GOT3 (cell line): Measurements from ENCODE around the gene HDLBP.

Experiments
- DNase-seq: peaks from one replicate; lab custom pipeline; 2025; ENCODE audit warnings: mixed read lengths; lab: John Stamatoyannopoulos, UW

Gene HDLBP

DNA sequence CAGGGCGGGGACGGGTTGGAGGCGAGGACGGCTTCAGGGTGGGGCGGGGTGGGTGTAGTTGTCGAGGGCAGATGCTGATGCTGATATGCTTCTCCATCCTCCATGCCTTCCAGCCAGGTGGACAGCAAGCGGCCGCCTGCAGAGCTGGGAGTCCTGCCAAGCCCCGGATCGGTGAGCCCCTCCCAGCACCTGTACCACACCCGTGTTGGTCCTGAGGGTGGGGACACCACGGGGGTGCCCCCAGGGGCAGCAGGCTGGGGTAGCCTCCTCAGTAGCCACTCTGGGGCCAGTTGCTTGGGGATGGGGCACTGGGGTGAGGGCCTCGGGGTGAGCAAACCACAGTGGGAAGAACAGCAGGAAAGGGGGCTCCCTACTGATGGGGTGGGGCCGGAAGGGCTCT lies 124.4 kb downstream of the HDLBP start:
- no peak for DNase-seq

- DNase-seq, result no peak
These were observed 125.0 kb downstream of the HDLBP start for GRCh38 chr2:241190291-241190981.

- no peak for DNase-seq
These were observed 125.6 kb downstream of the HDLBP start for GRCh38 chr2:241189856-241190201.

- DNase-seq, result no peak
These were observed 126.2 kb downstream of the HDLBP start for GRCh38 chr2:241189093-241189855.

- DNase-seq, result no peak
These were observed 126.9 kb downstream of the HDLBP start, which contains the start of gene ANO7 for GRCh38 chr2:241188361-241189092. Gene ANO7 (plus strand): TSS chr2:241188677. CDS start chr2:241190064, 1,387 bp downstream.

- DNase-seq, result no peak
These were observed 127.6 kb downstream of the HDLBP start for GRCh38 chr2:241187918-241188234.

- DNase-seq, result no peak
These were observed 128.2 kb downstream of the HDLBP start for GRCh38 chr2:241187101-241187917.

- no peak for DNase-seq
These were observed 129.5 kb downstream of the HDLBP start for GRCh38 chr2:241185961-241186360.

DNA sequence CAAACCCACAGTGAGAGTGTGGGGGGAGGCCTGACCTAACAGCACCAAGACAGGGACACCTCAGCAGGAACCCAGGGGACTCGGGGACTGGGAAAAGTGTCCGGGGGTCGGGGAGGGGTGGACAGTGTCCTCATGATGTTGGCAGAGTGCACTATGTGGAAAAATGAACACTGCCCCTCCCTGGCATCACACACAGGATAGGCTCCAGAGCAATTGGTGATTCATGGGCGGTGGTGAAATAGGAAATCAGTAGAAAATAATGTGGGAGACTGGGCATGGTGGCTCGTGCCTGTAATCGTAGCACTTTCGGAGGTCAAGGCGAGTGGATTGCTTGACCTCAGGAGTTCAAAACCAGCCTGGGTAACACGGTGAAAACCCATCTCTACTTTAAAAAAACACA lies 130.6 kb downstream of the HDLBP start:
- no peak for DNase-seq

DNA sequence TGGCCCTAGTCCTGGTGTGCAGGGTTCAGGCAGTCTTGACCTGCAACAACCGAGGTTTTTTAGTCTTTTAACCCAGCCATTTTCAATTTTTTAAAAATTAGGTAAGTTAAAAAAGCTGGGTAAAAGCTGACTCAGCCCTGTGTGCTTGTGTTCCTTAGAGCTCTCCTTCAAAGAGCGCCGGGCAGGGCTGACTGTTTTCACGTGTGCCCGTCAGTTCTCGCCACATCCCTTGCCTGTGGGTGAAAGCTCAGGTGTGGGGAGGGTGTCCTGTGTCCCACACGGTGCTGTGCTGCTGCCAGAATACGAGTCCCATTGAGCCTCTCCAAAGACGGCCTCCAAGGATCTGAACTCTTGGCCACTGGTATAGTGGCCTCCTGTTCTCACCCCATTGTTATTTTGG lies 132.3 kb downstream of the HDLBP start:
- no peak for DNase-seq

GRCh38 chr2:241182531-241183133 lies 132.8 kb downstream of the HDLBP start:
- no peak for DNase-seq

DNA sequence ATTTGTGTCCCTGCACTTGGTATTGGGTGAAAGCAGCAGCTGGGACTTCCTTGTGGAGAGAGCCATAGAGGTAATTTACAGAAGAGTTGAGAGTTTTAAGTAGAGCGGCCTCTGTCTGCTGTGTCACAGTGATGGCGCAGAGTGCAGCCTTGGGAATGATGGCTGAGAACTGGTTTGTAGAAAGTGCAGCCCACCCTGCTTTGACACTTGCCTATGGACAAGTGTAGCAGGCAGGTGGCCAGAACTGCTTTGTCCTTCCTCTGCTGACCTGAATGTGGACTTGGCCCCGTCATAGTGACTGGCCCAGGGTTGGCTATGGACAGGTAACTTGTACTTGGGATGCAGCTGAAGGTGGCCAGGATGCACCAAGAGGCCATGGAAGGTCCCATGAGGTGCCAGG lies 133.3 kb downstream of the HDLBP start:
- DNase-seq, result no peak

GRCh38 chr2:241180495-241180894 lies 135.0 kb downstream of the HDLBP start:
- no peak for DNase-seq

GRCh38 chr2:241179899-241180298 lies 135.6 kb downstream of the HDLBP start:
- DNase-seq, result no peak

DNA sequence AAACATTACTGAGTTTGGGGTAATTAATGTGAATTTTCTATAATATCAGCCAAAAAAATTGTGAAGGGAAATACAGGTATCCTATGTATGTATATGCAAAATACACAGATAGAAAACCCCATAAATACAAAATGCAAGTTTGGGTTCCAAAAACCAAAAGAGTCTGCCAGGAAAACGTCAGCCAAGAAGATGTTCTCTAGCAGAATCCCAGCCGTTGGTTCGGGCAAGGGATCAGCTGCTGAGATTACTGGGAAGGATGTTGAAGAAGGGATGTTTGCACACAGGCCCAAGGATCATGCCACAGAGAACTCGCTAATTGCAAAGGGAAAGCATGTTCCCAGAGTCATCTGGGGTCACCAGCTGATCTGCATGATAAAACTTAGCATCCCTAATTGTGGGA lies 136.5 kb downstream of the HDLBP start:
- no peak for DNase-seq

GRCh38 chr2:241177526-241178334 lies 137.7 kb downstream of the HDLBP start:
- DNase-seq, result no peak
